Ovary (tissue), 9 donors: ENCODE measurements around the gene ZNF543. TPM values are rescaled to one million over a fixed set of nuclear protein-coding genes. Genes with fewer than 3 reads are reported as not detected.

Experiments used
- DNase-seq, 5 donors: peaks; one replicate each; pipeline ENCODE4 v3.0.0-alpha.2; 2019 to 2020
- H3K27ac ChIP-seq, 2 donors: fragments of 200-600 bp; one replicate each; pipeline versions ENCODE4 v1.5.1 to v1.8.0; 2019 to 2022
- H3K27me3 ChIP-seq: fragments of 200-600 bp; one replicate; pipeline ENCODE4 v1.8.0; 2022
- H3K36me3 ChIP-seq: fragments of 200-600 bp; sonication (generic); one replicate; pipeline ENCODE4 v1.5.1; 2019
- H3K4me1 ChIP-seq: one replicate; pipeline ENCODE4 v1.8.1; 2013; ENCODE audit warnings: mild to moderate bottlenecking, moderate library complexity; ENCODE audit not compliant: insufficient read depth
- H3K4me3 ChIP-seq: fragments of 200-600 bp; sonication (generic); one replicate; pipeline ENCODE4 v1.5.1; 2017
- H3K9me3 ChIP-seq, 2 donors: fragments of 200-600 bp in 1 of 2; sonication (generic) in 1 of 2; one replicate each; pipeline versions ENCODE4 v1.5.1 to v1.8.1; 2013 to 2019; ENCODE audit warnings: mild to moderate bottlenecking in 1 of 2, moderate library complexity in 1 of 2
- EP300 ChIP-seq: sonication (generic); formaldehyde crosslinking; IDR thresholded peaks from one replicate; pipeline ENCODE4 v1.6.1; 2017; ENCODE audit warnings: antibody characterized with exemption
- POLR2A ChIP-seq: fragments of 450-650 bp; IDR thresholded peaks from one replicate; pipeline ENCODE4 v1.6.1; 2017; ENCODE audit warnings: antibody characterized with exemption, mild to moderate bottlenecking, moderate library complexity
- WGBS, 3 donors: extraction: QIAGEN DNeasy Blood & Tissue Kit in 1 of 3; methylation state at CpG; one replicate each; pipeline versions ENCODE4 v1.1.5 to v1.1.7; 2013 to 2017; 5-methylcytosine and 5-hydroxymethylcytosine counted together
- intact Hi-C, 4 donors: fragments of 100-400 bp; cut with DNase I; formaldehyde crosslinking; loops; one replicate each; pipeline versions ENCODE4 v1.11.0 to v1.15.1; 2022 to 2023
- polyA plus RNA-seq, 2 donors: library from polyadenylated mRNA; stranded (reverse); fragments of 200-250 nt in 1 of 2; fragments of 350-450 nt in 1 of 2; fragmentation: Illumina TruSeq in 1 of 2; extraction: RNeasy Lipid Tissue Mini Kit (QIAGEN cat#74804) in 1 of 2; gene quantifications; one replicate each; pipeline ENCODE4 v1.2.3, GENCODE V29; 2013 to 2014
- total RNA-seq, 7 donors: library from RNA; depleted of rRNA in 2 of 7; stranded (reverse); fragments of >200 nt in 2 of 7; fragmentation: NEBNext Ultra II Directional in 3 of 7; extraction: Animal tissue kit (Norgen Biotek cat#: 25700) in 3 of 7; gene quantifications; one replicate each; pipeline versions ENCODE4 v1.1.0 to v1.2.4, GENCODE V29; 2016 to 2023
- TF ChIP-seq, protein P1 (sequence below), 3 donors: fragments of 450-650 bp in 2 of 3; fragments of 200-600 bp in 1 of 3; IDR thresholded peaks; one replicate each; pipeline versions ENCODE4 v1.5.1 to v1.8.0; 2016 to 2022; ENCODE audit warnings: antibody characterized with exemption in 3 of 3, mild to moderate bottlenecking in 1 of 3
- donor health status: DM: no; HTN: no; CAD: no; lungs with moderate emphysema.
- donor health status: DM: no; HTN: no; CAD: no.
- donor health status: Bipolar disorder and iron deficiency.
- donor health status: DM: yes; HTN: yes; CAD: no.
- donor health status: DM: no; HTN: no; CAD: no.
- donor health status: DM: yes; HTN: yes; CAD: no.

Gene ZNF543
- total and polyA plus RNA-seq, 9 donors: 4.0 to 12.9 (median 9.3) TPM

DNA sequence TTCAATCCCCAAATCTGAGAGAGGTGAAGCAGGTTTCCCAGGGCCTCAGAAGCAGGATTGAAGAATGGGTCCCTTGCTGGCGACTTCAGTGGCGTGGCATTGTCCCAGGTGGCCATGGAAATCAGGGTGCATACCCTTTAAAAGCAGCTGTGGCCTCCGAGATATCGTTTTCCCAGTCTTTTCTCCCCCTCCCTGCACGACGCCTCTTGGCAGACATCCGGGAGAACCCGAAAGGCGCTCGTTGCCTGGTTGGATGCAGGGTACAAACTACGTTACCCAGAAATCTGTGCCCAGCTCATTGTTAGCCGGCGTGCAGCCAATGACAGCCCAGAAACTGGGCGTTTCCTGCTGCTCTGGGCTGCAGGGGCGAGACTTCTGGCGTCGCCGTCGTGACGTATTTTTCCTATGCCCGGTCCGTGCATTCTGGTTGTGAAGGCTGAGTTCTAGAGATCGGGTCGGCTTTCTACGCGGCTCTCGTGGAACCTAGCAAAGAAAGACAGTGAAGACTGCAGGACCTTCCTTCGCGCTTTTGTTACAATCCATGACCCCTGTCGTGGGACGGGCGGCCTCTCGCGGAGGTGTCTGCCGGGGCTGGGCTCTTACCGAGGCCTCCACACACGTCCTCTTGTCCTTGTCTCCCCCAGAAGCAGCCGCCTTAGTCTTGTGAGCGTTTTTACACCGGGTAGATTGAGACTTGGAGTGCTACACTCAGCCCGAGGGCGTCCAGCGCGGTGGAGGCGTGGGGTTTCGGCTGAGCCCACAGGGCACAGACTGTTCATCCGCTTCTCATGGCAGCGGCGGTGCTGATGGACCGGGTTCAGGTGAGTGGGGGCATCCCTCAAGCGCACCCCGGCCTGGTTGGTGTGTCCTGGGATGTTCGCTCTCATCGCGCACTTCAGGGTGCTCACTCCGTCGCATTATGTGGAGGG is 30.9 kb downstream of the ZNF543 start, which contains the start of gene ZNF304:
Gene ZNF304, plus strand, starts transcription at position 395 of the 929 bp plus-strand sequence. Its CDS starts 394 bp downstream, at position 789.
- H3K4me1 ChIP-seq: peaks cover 5% of the 10 kb centered on the region
- no peak for TF ChIP-seq EP300
- TF ChIP-seq, protein P1, sequence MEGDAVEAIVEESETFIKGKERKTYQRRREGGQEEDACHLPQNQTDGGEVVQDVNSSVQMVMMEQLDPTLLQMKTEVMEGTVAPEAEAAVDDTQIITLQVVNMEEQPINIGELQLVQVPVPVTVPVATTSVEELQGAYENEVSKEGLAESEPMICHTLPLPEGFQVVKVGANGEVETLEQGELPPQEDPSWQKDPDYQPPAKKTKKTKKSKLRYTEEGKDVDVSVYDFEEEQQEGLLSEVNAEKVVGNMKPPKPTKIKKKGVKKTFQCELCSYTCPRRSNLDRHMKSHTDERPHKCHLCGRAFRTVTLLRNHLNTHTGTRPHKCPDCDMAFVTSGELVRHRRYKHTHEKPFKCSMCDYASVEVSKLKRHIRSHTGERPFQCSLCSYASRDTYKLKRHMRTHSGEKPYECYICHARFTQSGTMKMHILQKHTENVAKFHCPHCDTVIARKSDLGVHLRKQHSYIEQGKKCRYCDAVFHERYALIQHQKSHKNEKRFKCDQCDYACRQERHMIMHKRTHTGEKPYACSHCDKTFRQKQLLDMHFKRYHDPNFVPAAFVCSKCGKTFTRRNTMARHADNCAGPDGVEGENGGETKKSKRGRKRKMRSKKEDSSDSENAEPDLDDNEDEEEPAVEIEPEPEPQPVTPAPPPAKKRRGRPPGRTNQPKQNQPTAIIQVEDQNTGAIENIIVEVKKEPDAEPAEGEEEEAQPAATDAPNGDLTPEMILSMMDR (IDR thresholded peaks at IDR 0.05): no peak
- no peak for TF ChIP-seq POLR2A
- H3K4me3 ChIP-seq: peak within 1 kb of the TSS; percentile 87
- H3K9me3 ChIP-seq: peaks cover 10 to 38% of the 10 kb centered on the region in 2 donors
- peaks cover 3% of the 10 kb centered on the region for H3K36me3 ChIP-seq
- H3K27ac ChIP-seq: no peak within 1 kb of the TSS
- intact Hi-C loops: no loop called here
- 1% methylated on average over 57 of the region's 57 CpGs for WGBS, 3 donors
- H3K27me3 ChIP-seq: no peaks in the 10 kb centered on the region
- peak; percentile 89 to 93 (median 90) for DNase-seq

DNA sequence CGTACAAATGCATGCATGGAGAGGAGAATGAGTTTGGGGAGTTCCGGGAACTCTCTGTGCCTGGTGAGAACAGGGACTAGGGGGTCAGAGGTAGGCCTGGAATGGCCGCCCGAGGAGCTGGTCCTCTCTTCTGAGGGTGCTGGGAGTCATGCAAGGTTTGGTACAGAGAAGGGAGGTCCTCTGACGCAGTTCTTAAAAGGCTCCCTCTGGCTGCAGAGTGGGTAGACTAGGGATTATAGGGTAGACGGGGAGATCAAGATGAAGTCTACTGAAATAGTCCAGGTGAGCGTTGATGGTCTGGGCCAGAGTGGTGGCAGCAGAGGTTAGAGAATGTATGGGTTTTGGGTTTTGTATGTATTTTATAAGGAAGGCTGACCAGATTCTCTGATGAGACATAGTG is 31.6 kb downstream of the ZNF543 start:
- TF ChIP-seq POLR2A (no peak), EP300 (no peak)
- TF ChIP-seq, protein P1 (IDR thresholded peaks at IDR 0.05): no peak
- H3K27me3 ChIP-seq: no peaks in the 10 kb centered on the region
- 21 to 32% (median 22%) methylated on average over 7 of the region's 7 CpGs for WGBS, 3 donors
- intact Hi-C loops: no loop called here
- peak overlapping the region; percentile 87 for H3K4me3 ChIP-seq
- DNase-seq: no peak
- peaks cover 10 to 45% of the 10 kb centered on the region in 2 donors for H3K9me3 ChIP-seq
- H3K4me1 ChIP-seq: peaks cover 5% of the 10 kb centered on the region
- H3K36me3 ChIP-seq: peaks cover 5% of the 10 kb centered on the region
- no peak overlapping the region for H3K27ac ChIP-seq

DNA sequence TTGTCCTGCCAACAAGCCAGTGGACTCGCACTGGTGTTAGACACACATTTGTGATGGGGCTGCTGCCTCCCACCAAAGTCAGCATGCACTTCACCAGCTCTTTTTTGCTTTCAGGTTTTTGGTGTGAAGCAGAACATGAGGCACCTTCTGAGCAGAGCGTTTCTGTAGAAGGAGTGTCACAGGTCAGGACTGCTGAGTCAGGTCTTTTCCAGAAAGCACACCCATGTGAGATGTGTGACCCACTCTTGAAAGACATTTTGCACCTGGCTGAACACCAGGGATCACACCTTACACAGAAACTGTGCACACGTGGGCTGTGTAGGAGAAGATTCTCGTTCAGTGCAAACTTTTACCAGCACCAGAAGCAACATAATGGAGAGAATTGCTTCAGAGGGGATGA is 35.6 kb downstream of the ZNF543 start:
- H3K27me3 ChIP-seq: no peaks in the 10 kb centered on the region
- no peak overlapping the region for H3K27ac ChIP-seq
- H3K4me3 ChIP-seq: no peak overlapping the region
- H3K4me1 ChIP-seq: peaks cover 5% of the 10 kb centered on the region
- TF ChIP-seq POLR2A (no peak), EP300 (no peak)
- TF ChIP-seq, protein P1 (IDR thresholded peaks at IDR 0.05): no peak
- 89 to 97% (median 95%) methylated on average over 4 of the region's 4 CpGs for WGBS, 3 donors
- DNase-seq: no peak
- H3K36me3 ChIP-seq: peaks cover 5% of the 10 kb centered on the region
- intact Hi-C loops: no loop called here
- H3K9me3 ChIP-seq: peaks cover 10 to 65% of the 10 kb centered on the region in 2 donors

DNA sequence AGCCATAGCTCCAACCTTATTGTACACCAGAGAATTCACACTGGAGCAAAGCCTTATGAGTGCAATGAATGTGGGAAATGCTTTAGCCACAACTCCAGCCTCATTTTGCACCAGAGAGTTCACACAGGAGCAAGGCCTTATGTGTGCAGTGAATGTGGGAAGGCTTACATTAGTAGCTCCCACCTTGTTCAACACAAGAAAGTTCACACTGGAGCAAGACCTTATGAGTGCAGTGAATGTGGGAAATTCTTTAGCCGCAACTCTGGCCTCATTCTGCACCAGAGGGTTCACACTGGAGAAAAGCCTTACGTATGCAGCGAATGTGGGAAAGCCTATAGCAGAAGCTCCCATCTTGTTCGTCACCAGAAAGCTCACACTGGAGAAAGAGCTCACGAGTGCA is 37.1 kb downstream of the ZNF543 start:
- Histone ChIP-seq H3K4me1 (no peaks in the 10 kb centered on the region), H3K9me3 (peaks cover 10 to 62% of the 10 kb centered on the region in 2 donors), H3K36me3 (peaks cover 5% of the 10 kb centered on the region), H3K27me3 (no peaks in the 10 kb centered on the region), H3K27ac (no peak overlapping the region), H3K4me3 (no peak overlapping the region)
- no peak for DNase-seq
- intact Hi-C loops: no loop called here
- 92 to 98% (median 93%) methylated on average over 5 of the region's 5 CpGs for WGBS, 3 donors
- TF ChIP-seq, protein P1 (IDR thresholded peaks at IDR 0.05): no peak
- TF ChIP-seq POLR2A (no peak), EP300 (no peak)
